Adrenal gland (tissue), 12 donors: Measurements from ENCODE around the gene HYAL2. TPM values are rescaled to one million over a fixed set of nuclear protein-coding genes. Genes with fewer than 3 reads are reported as not detected.

Experiments
- DNase-seq, 7 donors: peaks; one replicate each; pipeline ENCODE4 v3.0.0-alpha.2; 2019 to 2020
- H3K27ac ChIP-seq, 5 donors: fragments of 200-600 bp; sonication (generic) in 4 of 5; 1 replicate in 3 of 5; 2 replicates in 2 of 5; pipeline versions ENCODE4 v1.5.1 to v1.8.0; 2016 to 2020; ENCODE audit warnings: mild to moderate bottlenecking in 1 of 5
- H3K27me3 ChIP-seq: fragments of 200-600 bp; 2 replicates; pipeline ENCODE4 v1.8.0; 2021
- H3K36me3 ChIP-seq, 2 donors: fragments of 200-600 bp; replicated peaks in 1 of 2; 1 replicate in 1 of 2; 2 replicates in 1 of 2; pipeline versions ENCODE4 v1.5.1 to v1.8.0; 2018 to 2022
- H3K4me1 ChIP-seq, 2 donors: fragments of 200-600 bp; replicated peaks in 1 of 2; 1 replicate in 1 of 2; 2 replicates in 1 of 2; pipeline versions ENCODE4 v1.5.1 to v1.8.0; 2018 to 2021
- H3K4me3 ChIP-seq, 4 donors: fragments of 200-600 bp; sonication (generic) in 3 of 4; one replicate each; pipeline ENCODE4 v1.5.1; 2016 to 2018
- H3K9me3 ChIP-seq, 3 donors: fragments of 200-600 bp; sonication (generic) in 1 of 3; replicated peaks in 1 of 3; 1 replicate in 2 of 3; 2 replicates in 1 of 3; pipeline versions ENCODE4 v1.5.1 to v1.8.0; 2016 to 2021
- CTCF ChIP-seq, 6 experiments: fragments of 450-650 bp in 4 of 6; fragments of 200-600 bp in 2 of 6; sonication (generic) in 1 of 6; IDR thresholded peaks; 1 replicate in 5 of 6; 2 replicates in 1 of 6; pipeline versions ENCODE4 v1.5.1 to v1.8.0; 2016 to 2021; ENCODE audit warnings: antibody characterized with exemption in 6 of 6, mild to moderate bottlenecking in 2 of 6, moderate library complexity in 1 of 6
- POLR2A ChIP-seq, 2 donors: fragments of 450-650 bp; IDR thresholded peaks; one replicate each; pipeline ENCODE4 v1.6.1; 2017; ENCODE audit warnings: antibody characterized with exemption in 2 of 2, mild to moderate bottlenecking in 2 of 2, moderate library complexity in 1 of 2
- WGBS, 4 donors: extraction: QIAGEN DNeasy Blood & Tissue Kit in 2 of 4; methylation state at CpG; one replicate each; pipeline versions ENCODE4 v1.1.5 to v1.1.7; 2013 to 2017; 5-methylcytosine and 5-hydroxymethylcytosine counted together
- intact Hi-C, 2 donors: fragments of 100-400 bp; cut with DNase I; formaldehyde crosslinking; loops; one replicate each; pipeline versions ENCODE4 v1.14.1 to v1.15.0; 2022 to 2023
- polyA plus RNA-seq, 3 donors: library from polyadenylated mRNA; stranded (reverse); fragments of 200-250 nt in 2 of 3; fragments of 350-450 nt in 1 of 3; fragmentation: Illumina TruSeq in 1 of 3; extraction: RNeasy Lipid Tissue Mini Kit (QIAGEN cat#74804) in 1 of 3; gene quantifications; one replicate each; pipeline ENCODE4 v1.2.3, GENCODE V29; 2013 to 2014
- total RNA-seq, 9 donors: library from RNA; depleted of rRNA in 4 of 9; stranded (reverse); fragments of >200 nt in 4 of 9; fragments of 120-200 nt in 1 of 9; fragmentation: NEBNext Ultra II Directional in 1 of 9; extraction: Animal tissue kit (Norgen Biotek cat#: 25700) in 1 of 9; gene quantifications; one replicate each; pipeline versions ENCODE4 v1.1.0 to v1.2.4, GENCODE V29; 2013 to 2023
- donor health status: healthy with polysubstance abuse.
- donor health status: Bipolar disorder and iron deficiency.
- donor health status: DM: yes; HTN: yes; CAD: no.
- donor health status: DM: no; HTN: no; CAD: no.
- donor health status: DM: no; HTN: no; CAD: no.
- donor health status: DM: yes; HTN: yes; CAD: no.

HYAL2 gene
- total and polyA plus RNA-seq, 12 donors: 28.0 to 186 (median 99.8) TPM

DNA sequence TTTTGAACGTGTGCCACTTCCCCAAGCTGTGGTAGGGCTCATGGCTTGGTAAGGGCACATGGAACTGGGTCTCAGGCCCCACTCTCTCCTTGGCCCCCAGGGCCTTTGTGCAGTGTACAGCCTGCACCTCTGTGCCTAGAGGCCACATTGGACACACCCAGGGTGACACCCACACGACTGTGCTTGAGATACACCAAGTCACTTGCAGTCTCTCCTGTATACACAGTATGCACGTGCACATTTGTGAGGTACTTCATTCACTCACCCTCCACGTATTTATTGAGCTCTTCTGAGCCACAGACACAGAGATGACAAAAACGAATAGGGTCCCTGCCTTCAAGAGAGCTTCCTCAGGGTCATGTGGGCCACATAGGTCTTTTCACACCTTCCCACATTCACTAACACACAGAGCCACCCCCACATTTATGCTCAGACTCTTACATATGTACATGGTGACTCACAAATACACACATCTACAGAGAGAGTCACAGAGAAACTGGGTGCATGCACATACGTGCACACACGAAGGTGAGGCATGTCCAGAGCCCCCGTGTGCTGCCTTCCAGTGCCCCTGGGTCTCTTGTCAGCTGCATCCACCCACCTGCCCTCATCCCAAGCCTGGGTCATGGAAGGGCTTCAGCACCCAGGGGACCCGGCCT, 46.6 kb upstream of the HYAL2 start:
- intact Hi-C loops: no loop called here

DNA sequence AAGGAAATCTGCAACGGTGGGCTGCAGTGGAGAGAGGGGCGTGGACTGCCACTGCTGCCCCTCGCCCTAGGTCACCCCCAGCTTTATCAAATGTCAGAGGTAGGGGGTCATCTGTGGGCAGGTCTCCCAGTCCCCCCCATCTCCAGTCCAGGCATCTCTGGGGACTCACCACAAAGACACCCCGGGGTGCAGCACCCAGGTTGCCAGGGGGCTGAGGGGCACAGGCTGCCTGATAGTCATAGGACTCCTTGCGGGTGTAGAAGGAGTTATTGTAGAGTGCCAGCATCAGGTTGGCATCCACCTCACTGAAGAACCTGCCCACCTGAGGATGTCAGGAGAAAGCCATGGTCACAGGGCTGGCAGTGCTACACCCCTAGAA, 43.3 kb upstream of the HYAL2 start:
- Histone ChIP-seq H3K9me3 (no peaks in the 10 kb centered on the region), H3K36me3 (no peaks in the 10 kb centered on the region), H3K4me3 (no peak overlapping the region), H3K27me3 (no peaks in the 10 kb centered on the region), H3K4me1 (peaks cover 6% of the 10 kb centered on the region in 2 donors), H3K27ac (no peak overlapping the region)
- no peak for TF ChIP-seq CTCF (IDR thresholded peaks at IDR 0.05)
- DNase-seq: no peak
- 84 to 86% (median 85%) methylated on average over 2 to 5 of the region's 5 CpGs; no CpG with 5 or more reads in 1 of the 4 donors for WGBS, 4 donors
- intact Hi-C loops: no loop called here

More for the DNA sequence above, 46.6 kb upstream of the HYAL2 start:
- Histone ChIP-seq H3K9me3 (no peaks in the 10 kb centered on the region), H3K36me3 (no peaks in the 10 kb centered on the region), H3K4me1 (peaks cover 6% of the 10 kb centered on the region in 2 donors), H3K4me3 (no peak overlapping the region), H3K27me3 (no peaks in the 10 kb centered on the region), H3K27ac (no peak overlapping the region)
- TF ChIP-seq POLR2A (IDR thresholded peaks at IDR 0.05): no peak
- TF ChIP-seq CTCF (IDR thresholded peaks at IDR 0.05): no peak
- DNase-seq: no peak
- 65 to 75% (median 72%) methylated on average over 7 to 9 of the region's 9 CpGs for WGBS, 4 donors

DNA sequence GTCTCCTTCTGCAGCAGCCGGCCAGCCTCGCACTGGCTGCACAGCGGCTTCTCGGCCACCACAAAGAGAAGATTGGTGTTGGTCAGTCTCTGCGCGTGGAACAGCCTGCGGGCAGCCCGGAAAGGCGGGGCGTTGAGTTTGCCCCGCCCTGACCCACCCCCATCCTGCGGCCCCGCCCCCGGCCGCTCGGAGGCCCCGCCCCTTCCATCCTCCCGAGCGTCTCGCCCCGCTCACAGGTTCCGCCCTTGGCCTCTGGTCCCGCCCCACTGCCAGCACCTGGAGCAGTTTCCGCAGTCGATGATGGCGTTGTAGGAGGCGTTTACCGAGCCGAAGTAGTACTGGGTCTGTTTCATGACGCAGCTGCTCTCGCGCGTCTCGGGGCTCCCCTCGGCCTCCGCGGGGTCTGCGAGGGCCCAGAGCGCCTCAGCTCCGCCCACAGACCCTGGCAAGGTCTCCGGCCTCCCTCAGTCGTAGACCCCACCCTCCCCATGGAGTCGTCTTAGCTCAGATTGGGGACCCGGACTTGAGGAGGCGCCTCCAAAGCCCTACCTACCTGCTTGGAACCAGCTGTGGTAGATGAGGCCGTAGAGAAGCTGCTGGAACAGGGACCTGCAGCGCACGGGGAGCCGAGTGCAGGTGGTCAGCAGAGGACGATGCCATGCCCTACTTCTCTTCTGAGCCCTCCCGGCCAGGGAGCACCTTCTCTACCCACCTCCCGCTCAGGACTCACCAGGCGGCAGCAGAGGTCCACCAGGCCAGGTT, 42.7 kb upstream of the HYAL2 start:
- H3K27ac ChIP-seq: peak overlapping the region in 1 of 5 donors; percentile 32

More for the DNA sequence above, 42.7 kb upstream of the HYAL2 start:
- Histone ChIP-seq H3K27me3 (no peaks in the 10 kb centered on the region), H3K4me3 (peak overlapping the region in 2 of 4 donors; percentile 36 to 60), H3K36me3 (no peaks in the 10 kb centered on the region), H3K9me3 (no peaks in the 10 kb centered on the region), H3K4me1 (peaks cover 6% of the 10 kb centered on the region in 2 donors)
- intact Hi-C loops: no loop called here
- TF ChIP-seq CTCF (IDR thresholded peaks at IDR 0.05): no peak
- peak in 1 of 2 donors; percentile 24 for TF ChIP-seq POLR2A (IDR thresholded peaks at IDR 0.05)
- 9 to 28% (median 18%) methylated on average over 8 to 53 of the region's 53 CpGs for WGBS, 4 donors
- peak; percentile 77 to 86 (median 85) for DNase-seq
